WERI-Rb-1 (cell line): ENCODE measurements around the gene HLA-F.

ENCODE experiments used
- DNase-seq: peaks from one replicate; pipeline ENCODE4 v3.0.0-alpha.2; 2020
- H3K27ac ChIP-seq: fragments of 250-450 bp; sonication (Bioruptor Pico); 2 replicates; pipeline ENCODE4 v1.5.1; 2020; ENCODE audit warnings: mild to moderate bottlenecking, moderate library complexity
- H3K27me3 ChIP-seq: fragments of 250-450 bp; sonication (Bioruptor Pico); 2 replicates; pipeline ENCODE4 v1.5.1; 2021; ENCODE audit warnings: mild to moderate bottlenecking, low read depth, moderate library complexity; ENCODE audit not compliant: insufficient read depth, severe bottlenecking
- H3K36me3 ChIP-seq: fragments of 250-450 bp; sonication (Bioruptor Pico); 2 replicates; pipeline ENCODE4 v1.5.1; 2020; ENCODE audit warnings: mild to moderate bottlenecking, moderate library complexity
- H3K4me3 ChIP-seq: 2 replicates; pipeline ENCODE4 v1.5.1; 2011; ENCODE audit warnings: low read depth, mild to moderate bottlenecking, control low read depth, low read length
- H3K9me3 ChIP-seq: fragments of 250-450 bp; sonication (Bioruptor Pico); 2 replicates; pipeline ENCODE4 v1.5.1; 2021; ENCODE audit warnings: mild to moderate bottlenecking, moderate library complexity; ENCODE audit not compliant: severe bottlenecking
- CTCF ChIP-seq: IDR thresholded peaks from 2 replicates; pipeline ENCODE4 v1.5.1; 2011; ENCODE audit warnings: low read depth, mild to moderate bottlenecking, control low read depth, inconsistent platforms, low read length

Gene HLA-F

GRCh38 chr6:29737707-29738630 is 14.7 kb downstream of the HLA-F start:
- Histone ChIP-seq H3K9me3 (no peaks in the 10 kb centered on the region), H3K27ac (no peak overlapping the region), H3K4me3 (no peak overlapping the region), H3K27me3 (no peaks in the 10 kb centered on the region), H3K36me3 (no peaks in the 10 kb centered on the region)
- DNase-seq, result peak; percentile 88
- peak; percentile 99 for TF ChIP-seq CTCF

- H3K4me3 ChIP-seq, result no peak overlapping the region
- no peaks in the 10 kb centered on the region for H3K27me3 ChIP-seq
- DNase-seq, result no peak
- H3K27ac ChIP-seq, result no peak overlapping the region
- no peaks in the 10 kb centered on the region for H3K9me3 ChIP-seq
- TF ChIP-seq CTCF, result no peak
- no peaks in the 10 kb centered on the region for H3K36me3 ChIP-seq
Observed at GRCh38 chr6:29739136-29739881, 16.1 kb downstream of the HLA-F start.

GRCh38 chr6:29739882-29740261 is 16.6 kb downstream of the HLA-F start:
- no peaks in the 10 kb centered on the region for H3K27me3 ChIP-seq
- no peaks in the 10 kb centered on the region for H3K36me3 ChIP-seq
- DNase-seq, result no peak
- no peaks in the 10 kb centered on the region for H3K9me3 ChIP-seq
- TF ChIP-seq CTCF, result no peak
- no peak overlapping the region for H3K4me3 ChIP-seq
- no peak overlapping the region for H3K27ac ChIP-seq

- DNase-seq, result no peak
- Histone ChIP-seq H3K36me3 (no peaks in the 10 kb centered on the region), H3K4me3 (no peak overlapping the region), H3K27ac (no peak overlapping the region), H3K27me3 (no peaks in the 10 kb centered on the region), H3K9me3 (no peaks in the 10 kb centered on the region)
- no peak for TF ChIP-seq CTCF
Observed at GRCh38 chr6:29741592-29741991, 18.4 kb downstream of the HLA-F start.

- TF ChIP-seq CTCF, result no peak
- no peak for DNase-seq
- Histone ChIP-seq H3K9me3 (peaks cover 2% of the 10 kb centered on the region), H3K36me3 (no peaks in the 10 kb centered on the region), H3K4me3 (no peak overlapping the region), H3K27me3 (no peaks in the 10 kb centered on the region), H3K27ac (no peak overlapping the region)
Observed at GRCh38 chr6:29742127-29742526, 18.9 kb downstream of the HLA-F start.
